ENCODE measurements around the gene GSG1L.

- TF ChIP-seq, protein P1, sequence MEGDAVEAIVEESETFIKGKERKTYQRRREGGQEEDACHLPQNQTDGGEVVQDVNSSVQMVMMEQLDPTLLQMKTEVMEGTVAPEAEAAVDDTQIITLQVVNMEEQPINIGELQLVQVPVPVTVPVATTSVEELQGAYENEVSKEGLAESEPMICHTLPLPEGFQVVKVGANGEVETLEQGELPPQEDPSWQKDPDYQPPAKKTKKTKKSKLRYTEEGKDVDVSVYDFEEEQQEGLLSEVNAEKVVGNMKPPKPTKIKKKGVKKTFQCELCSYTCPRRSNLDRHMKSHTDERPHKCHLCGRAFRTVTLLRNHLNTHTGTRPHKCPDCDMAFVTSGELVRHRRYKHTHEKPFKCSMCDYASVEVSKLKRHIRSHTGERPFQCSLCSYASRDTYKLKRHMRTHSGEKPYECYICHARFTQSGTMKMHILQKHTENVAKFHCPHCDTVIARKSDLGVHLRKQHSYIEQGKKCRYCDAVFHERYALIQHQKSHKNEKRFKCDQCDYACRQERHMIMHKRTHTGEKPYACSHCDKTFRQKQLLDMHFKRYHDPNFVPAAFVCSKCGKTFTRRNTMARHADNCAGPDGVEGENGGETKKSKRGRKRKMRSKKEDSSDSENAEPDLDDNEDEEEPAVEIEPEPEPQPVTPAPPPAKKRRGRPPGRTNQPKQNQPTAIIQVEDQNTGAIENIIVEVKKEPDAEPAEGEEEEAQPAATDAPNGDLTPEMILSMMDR (conservative IDR thresholded peaks at IDR 0.05), result no peak
- TF ChIP-seq EZH2 (IDR thresholded peaks at IDR 0.05; ENCODE audit: low read depth), result no peak
Observed at GRCh38 chr16:27906883-27907282, 156.6 kb downstream of the GSG1L start.

Measured in PC-9 (cell line).